A549 (cell line): ENCODE data around the gene SLFN13. TPM values are rescaled to one million over a fixed set of nuclear protein-coding genes. Genes with fewer than 3 reads are reported as not detected.

ENCODE experiments used
- ATAC-seq, 2 experiments: fragments of 200-7000 bp in 1 of 2; fragments of >200 bp in 1 of 2; cut with Nextera tagmentation in 1 of 2; cut with Tn5 transposase in 1 of 2; 3 replicates each; pipeline versions ENCODE4 v1.8.0 to v1.9.1; 2018 to 2020; ENCODE audit warnings: mild to moderate bottlenecking in 1 of 2, moderate library complexity in 1 of 2
- CTCF ChIA-PET: fragments of 300-600 bp; sonication (Branson Sonifier 250); formaldehyde crosslinking; extraction: SDS; loops from one replicate; lab custom pipeline; 2021; ENCODE audit warnings: antibody characterized with exemption, inconsistent platforms; lab: Yijun Ruan, JAX
- POLR2A ChIA-PET: fragments of 350-600 bp; formaldehyde crosslinking; extraction: SDS; loops from one replicate; lab custom pipeline; 2021; ENCODE audit warnings: antibody characterized with exemption, inconsistent platforms; lab: Yijun Ruan, JAX
- DNase-seq, 2 experiments: peaks; one replicate each; pipeline versions ENCODE4 v3.0.0 to v3.0.0-alpha.2; 2011 to 2016; ENCODE audit warnings: low read depth in 1 of 2, low spot score in 1 of 2
- FAIRE-seq: peaks from 2 replicates; lab custom pipeline; 2011; peaks lifted over from hg19 to GRCh38; lab: Jason Lieb, UNC
- H3K27ac ChIP-seq, 2 experiments: fragments of >200 bp; sonication (Bioruptor Twin); formaldehyde crosslinking; 3 replicates each; pipeline ENCODE4 v1.5.1; 2016 to 2017
- H3K4me1 ChIP-seq: fragments of >200 bp; sonication (Bioruptor Twin); formaldehyde crosslinking; 3 replicates; pipeline ENCODE4 v1.6.1; 2016
- H3K4me2 ChIP-seq: fragments of >200 bp; sonication (Bioruptor Twin); formaldehyde crosslinking; 3 replicates; pipeline ENCODE4 v1.6.1; 2016
- H3K4me3 ChIP-seq: fragments of >200 bp; sonication (Bioruptor Twin); formaldehyde crosslinking; 3 replicates; pipeline ENCODE4 v1.5.1; 2016
- H3K9me3 ChIP-seq: fragments of >200 bp; sonication (Bioruptor Twin); formaldehyde crosslinking; 3 replicates; pipeline ENCODE4 v1.6.1; 2016
- CHD4 ChIP-seq: fragments of 200-600 bp; sonication (generic); IDR thresholded peaks from 2 replicates; pipeline ENCODE4 v1.6.1; 2016; ENCODE audit warnings: antibody characterized with exemption, mild to moderate bottlenecking, borderline replicate concordance
- E2F6 ChIP-seq: IDR thresholded peaks from 2 replicates; pipeline ENCODE4 v1.6.1; 2012; ENCODE audit warnings: low read depth, borderline replicate concordance
- EHMT2 ChIP-seq: fragments of 200-600 bp; sonication (generic); IDR thresholded peaks from 2 replicates; pipeline ENCODE4 v1.6.1; 2016; ENCODE audit warnings: antibody characterized with exemption, low read depth, mild to moderate bottlenecking, moderate library complexity
- EP300 ChIP-seq, 2 experiments: fragments of >200 bp; sonication (Bioruptor Twin); formaldehyde crosslinking; IDR thresholded peaks; 2 replicates in 1 of 2; 3 replicates in 1 of 2; pipeline ENCODE4 v1.6.1; 2016 to 2017
- ESRRA ChIP-seq: fragments of 150-350 bp; IDR thresholded peaks from 2 replicates; pipeline ENCODE4 v1.6.1; 2014; ENCODE audit warnings: mild to moderate bottlenecking, low read length, borderline replicate concordance
- FOSL2 ChIP-seq, 2 experiments: fragments of 450-650 bp in 1 of 2; fragments of >200 bp in 1 of 2; sonication (Bioruptor Twin) in 1 of 2; formaldehyde crosslinking; IDR thresholded peaks; 2 replicates each; pipeline versions ENCODE4 v1.5.0 to v1.6.1; 2016 to 2020; ENCODE audit warnings: mild to moderate bottlenecking in 1 of 2, moderate library complexity in 1 of 2
- FOXS1 ChIP-seq: fragments of 250-450 bp; sonication (Bioruptor Pico); IDR thresholded peaks from 2 replicates; pipeline ENCODE4 v1.5.0; 2020; ENCODE audit warnings: mild to moderate bottlenecking, moderate library complexity
- HMGXB4 ChIP-seq: fragments of 250-450 bp; sonication (Bioruptor Pico); IDR thresholded peaks from 2 replicates; pipeline ENCODE4 v1.5.0; 2021; ENCODE audit warnings: mild to moderate bottlenecking, moderate library complexity, borderline replicate concordance
- HOXB13 ChIP-seq: fragments of 250-450 bp; sonication (Bioruptor Pico); IDR thresholded peaks from 2 replicates; pipeline ENCODE4 v1.5.0; 2020; ENCODE audit warnings: low read depth, mild to moderate bottlenecking, moderate library complexity
- KDM1A ChIP-seq: fragments of 200-600 bp; sonication (generic); IDR thresholded peaks from 2 replicates; pipeline ENCODE4 v1.6.1; 2016; ENCODE audit warnings: low read depth, mild to moderate bottlenecking
- MAZ ChIP-seq: fragments of 150-350 bp; IDR thresholded peaks from 2 replicates; pipeline ENCODE4 v1.6.1; 2014; ENCODE audit warnings: antibody characterized with exemption, low read depth, low read length, borderline replicate concordance
- NFE2L2 ChIP-seq: fragments of 150-350 bp; conservative IDR thresholded peaks from 2 replicates; pipeline ENCODE4 v1.6.1; 2014; ENCODE audit warnings: low read length
- PHF8 ChIP-seq: fragments of 200-600 bp; sonication (generic); IDR thresholded peaks from 2 replicates; pipeline ENCODE4 v1.6.1; 2016; ENCODE audit warnings: low read depth, mild to moderate bottlenecking, antibody characterized with exemption, moderate library complexity, borderline replicate concordance
- POLR2A ChIP-seq: IDR thresholded peaks from 2 replicates; pipeline ENCODE4 v1.6.1; 2012; ENCODE audit warnings: mild to moderate bottlenecking, low read length
- POLR2AphosphoS2 ChIP-seq: conservative IDR thresholded peaks from 2 replicates; pipeline ENCODE4 v1.6.1; 2012; ENCODE audit warnings: low read length, improper control_type of control experiment, inconsistent platforms
- REST ChIP-seq: fragments of 200-600 bp; sonication (generic); IDR thresholded peaks from 2 replicates; pipeline ENCODE4 v1.6.1; 2016; ENCODE audit warnings: antibody characterized with exemption, mild to moderate bottlenecking, moderate library complexity
- RFX5 ChIP-seq: fragments of 450-650 bp; IDR thresholded peaks from 2 replicates; pipeline ENCODE4 v1.7.1; 2014; ENCODE audit warnings: antibody characterized with exemption, mild to moderate bottlenecking, moderate library complexity
- SREBF2 ChIP-seq: fragments of 450-650 bp; IDR thresholded peaks from 2 replicates; pipeline ENCODE4 v1.6.1; 2014; ENCODE audit warnings: mild to moderate bottlenecking, moderate library complexity
- ZC3H11A ChIP-seq: fragments of 450-650 bp; IDR thresholded peaks from 2 replicates; pipeline ENCODE4 v1.6.1; 2014; ENCODE audit warnings: antibody characterized with exemption, mild to moderate bottlenecking
- ZFP36 ChIP-seq: fragments of 450-650 bp; IDR thresholded peaks from 2 replicates; pipeline ENCODE4 v1.6.1; 2014; ENCODE audit warnings: borderline replicate concordance; ENCODE audit not compliant: partially characterized antibody
- WGBS: methylation state at CpG from one replicate; pipeline ENCODE4 v1.1.6; 2017; ENCODE audit errors: missing lambda C conversion rate; 5-methylcytosine and 5-hydroxymethylcytosine counted together
- polyA plus RNA-seq, 4 experiments: library from polyadenylated mRNA; depleted of rRNA in 3 of 4; stranded (reverse); fragments of >200 nt; fragmentation: RNase III in 1 of 4; extraction: RNeasy Plus Mini Kit Qiagen cat#74134 plus additional on column Dnase treatment in 1 of 4; gene quantifications; 2 replicates in 3 of 4; 3 replicates in 1 of 4; pipeline ENCODE4 v1.2.3, GENCODE V29; 2011 to 2017
- TF ChIP-seq, protein P1 (sequence below): fragments of 450-650 bp; IDR thresholded peaks from 2 replicates; pipeline ENCODE4 v1.6.1; 2014; ENCODE audit warnings: antibody characterized with exemption

Gene SLFN13
- polyA plus RNA-seq, 2 of the 4 experiments (the other 2 are of a cell fraction): 6.6 to 12.5 TPM

GRCh38 chr17:35488991-35489390 is 40.4 kb upstream of the SLFN13 start:
- DNase-seq: no peak
- H3K4me1 ChIP-seq: peaks cover 4% of the 10 kb centered on the region
- no peak overlapping the region for H3K27ac ChIP-seq
- TF ChIP-seq POLR2A (no peak), HMGXB4 (CRISPR knock-in tag) (no peak), HOXB13 (no peak), FOXS1 (no peak), POLR2AphosphoS2 (no peak), PHF8 (no peak), RFX5 (no peak), ESRRA (no peak), MAZ (no peak), SREBF2 (no peak)
- H3K4me2 ChIP-seq: no peak overlapping the region
- H3K9me3 ChIP-seq: peaks cover 7% of the 10 kb centered on the region; the same call in 2 of the 3 replicates
- no peak for ATAC-seq
- ChIA-PET CTCF (interaction anchor here (1.0 kb wide), 1 partner anchor 176 kb away, joined by 3 read pairs; no protein-coding TSS in a partner anchor), POLR2A (no interaction called here)
- WGBS: 87% methylated on average over 15 of the region's 15 CpGs
- H3K4me3 ChIP-seq: no peak overlapping the region
- no peak for FAIRE-seq

GRCh38 chr17:35486920-35487732 is 38.6 kb upstream of the SLFN13 start:
- ATAC-seq: peak in 1 of 2 experiments; percentile 29; a peak in 3 of 6 replicates
- Histone ChIP-seq H3K4me3 (peak overlapping the region; percentile 39), H3K4me1 (peaks cover 4% of the 10 kb centered on the region), H3K9me3 (peaks cover 7% of the 10 kb centered on the region; the same call in 2 of the 3 replicates), H3K27ac (0 out of 6 replicates have a peak overlapping the region, but pooled peaks of 1 of the 2 experiments have one; percentile 26), H3K4me2 (peak overlapping the region; percentile 83)
- CTCF ChIA-PET: interaction anchor here (1.0 to 1.6 kb wide), 4 partner anchors 12 to 174 kb away, joined by 3 to 4 read pairs (median 3); no protein-coding TSS in a partner anchor
- no peak for FAIRE-seq
- no peak for TF ChIP-seq EHMT2
- no peak for TF ChIP-seq HMGXB4 (CRISPR knock-in tag)
- TF ChIP-seq ZFP36: no peak
- TF ChIP-seq ESRRA: no peak
- TF ChIP-seq ZC3H11A: no peak
- TF ChIP-seq FOSL2 (IDR thresholded peaks at IDR 0.05): no peak
- no peak for TF ChIP-seq FOSL2 (CRISPR knock-in tag; IDR thresholded peaks at IDR 0.05)
- TF ChIP-seq E2F6: no peak
- no peak for TF ChIP-seq KDM1A
- TF ChIP-seq NFE2L2: no peak
- TF ChIP-seq REST: no peak
- no peak for TF ChIP-seq EP300 (IDR thresholded peaks at IDR 0.05)
- no peak for TF ChIP-seq CHD4
- no peak for TF ChIP-seq RFX5
- TF ChIP-seq, protein P1, sequence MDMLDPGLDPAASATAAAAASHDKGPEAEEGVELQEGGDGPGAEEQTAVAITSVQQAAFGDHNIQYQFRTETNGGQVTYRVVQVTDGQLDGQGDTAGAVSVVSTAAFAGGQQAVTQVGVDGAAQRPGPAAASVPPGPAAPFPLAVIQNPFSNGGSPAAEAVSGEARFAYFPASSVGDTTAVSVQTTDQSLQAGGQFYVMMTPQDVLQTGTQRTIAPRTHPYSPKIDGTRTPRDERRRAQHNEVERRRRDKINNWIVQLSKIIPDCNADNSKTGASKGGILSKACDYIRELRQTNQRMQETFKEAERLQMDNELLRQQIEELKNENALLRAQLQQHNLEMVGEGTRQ: no peak
- peak in 1 of 2 experiments; percentile 28 for DNase-seq
- POLR2A ChIA-PET: interaction anchor here (0.5 kb wide), 1 partner anchor 317 kb away, joined by 3 read pairs; no protein-coding TSS in a partner anchor
- 25% methylated on average over 42 of the region's 42 CpGs for WGBS
